Inferior parietal cortex (tissue), 1 donor: ENCODE measurements around the gene DNAJC16.

Experiments
- DNase-seq: peaks from one replicate; pipeline ENCODE4 v3.0.0-alpha.2; 2016; ENCODE audit errors: extremely low spot score

DNAJC16 gene

DNA sequence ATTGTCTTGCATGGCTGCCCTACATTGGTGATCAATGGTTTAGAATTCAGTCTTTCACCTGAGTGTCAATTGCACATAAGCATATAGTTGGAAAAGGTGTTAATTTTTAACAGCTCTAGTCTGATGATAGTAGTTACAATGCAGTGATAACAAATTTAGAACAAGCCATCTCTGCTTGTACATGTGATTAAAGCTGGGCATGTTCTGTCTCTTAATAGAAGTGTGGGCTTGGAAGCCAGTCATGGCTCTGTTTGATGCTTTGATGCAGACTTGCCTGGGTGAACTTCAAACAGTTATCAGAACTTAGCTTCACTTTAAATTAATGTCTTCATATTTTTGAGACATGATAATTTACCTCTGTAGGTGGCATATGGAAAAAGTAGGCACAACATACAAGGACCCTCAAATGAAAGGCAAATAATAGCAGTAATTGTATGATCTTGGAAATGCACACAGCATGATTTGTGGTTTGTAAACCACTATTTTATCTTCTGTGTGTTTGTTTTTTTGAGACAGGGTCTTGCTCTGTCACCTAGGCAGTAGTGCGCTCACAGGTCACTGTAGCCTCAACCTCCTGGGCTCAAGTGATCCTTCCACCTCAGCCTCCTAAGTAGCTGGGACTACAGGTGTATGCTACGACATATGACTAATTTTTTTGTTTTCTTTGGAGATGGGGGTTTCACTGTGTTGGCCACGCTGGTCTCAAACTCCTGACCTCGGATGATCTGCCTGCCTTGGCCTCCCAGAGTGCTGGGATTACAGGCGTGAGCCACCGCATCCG, 94.4 kb downstream of the DNAJC16 start:
- no peak for DNase-seq

DNA sequence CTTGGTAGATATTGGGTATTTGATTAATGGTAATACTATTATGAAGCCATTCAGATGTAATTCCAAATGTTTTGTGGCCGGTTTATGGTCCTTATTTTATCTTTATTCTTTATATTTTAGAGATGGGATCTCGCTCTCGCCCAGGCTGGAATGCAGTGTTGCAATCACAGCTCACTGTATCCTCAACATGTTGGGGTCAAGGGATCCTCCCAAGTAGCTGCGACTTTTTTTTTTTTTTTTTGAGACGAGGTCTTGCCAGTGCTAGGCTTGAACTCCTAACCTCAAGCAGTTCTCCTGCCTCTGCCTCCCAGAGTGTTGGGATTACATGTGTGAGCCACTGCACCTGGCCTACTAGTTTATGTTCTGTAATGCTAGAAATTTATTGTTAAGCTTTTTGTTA, 95.3 kb downstream of the DNAJC16 start:
- DNase-seq: no peak

DNA sequence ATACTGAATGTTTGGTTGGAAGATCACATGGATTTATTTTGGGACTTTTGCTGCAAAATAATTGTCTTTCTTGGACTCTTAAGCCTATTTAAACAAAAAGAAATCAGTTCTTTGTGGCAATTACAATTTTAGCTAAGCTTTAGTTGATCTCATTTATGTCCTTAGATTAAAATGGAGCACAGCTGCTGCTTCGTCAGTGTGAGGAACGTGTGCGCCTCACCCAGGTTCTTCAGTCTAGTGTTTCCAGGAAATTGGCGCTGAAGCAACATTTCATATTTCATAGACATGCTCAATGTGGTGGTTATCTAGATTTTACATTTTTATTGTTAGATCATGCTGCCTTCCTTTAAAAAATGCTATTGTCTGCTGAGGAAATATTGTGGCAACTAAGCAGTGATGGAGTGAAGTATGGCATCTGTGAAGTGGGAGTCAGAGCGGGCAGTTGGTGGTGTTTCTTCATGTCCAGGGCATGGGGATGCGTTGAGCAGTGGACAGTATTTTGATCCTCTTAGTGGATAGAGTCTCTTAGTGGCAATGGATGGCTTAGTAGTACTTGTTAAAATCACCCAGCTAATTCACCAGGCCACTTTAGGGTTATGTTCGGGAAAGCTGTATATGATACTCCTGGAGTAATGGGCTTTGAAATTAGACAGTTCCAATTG, 96.2 kb downstream of the DNAJC16 start:
- DNase-seq: no peak

DNA sequence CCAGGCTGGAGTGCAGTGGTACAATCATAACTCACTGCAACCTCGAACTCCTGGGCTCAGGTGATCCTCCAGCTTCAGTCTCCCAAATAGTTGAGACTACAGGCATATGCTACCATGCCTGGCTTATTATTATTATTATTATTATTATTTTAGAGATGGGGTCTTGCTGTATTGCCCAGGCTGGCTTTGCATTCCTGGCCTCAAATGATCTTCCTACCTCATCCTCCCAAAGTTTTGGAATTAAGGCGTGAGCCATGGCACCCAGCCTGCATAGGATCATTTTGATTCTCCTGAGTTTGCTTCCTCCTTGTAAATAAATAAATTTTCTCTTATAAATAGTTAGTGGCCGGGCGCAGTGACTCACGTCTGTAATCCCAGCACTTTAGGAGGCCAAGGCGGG, 96.8 kb downstream of the DNAJC16 start:
- no peak for DNase-seq

DNA sequence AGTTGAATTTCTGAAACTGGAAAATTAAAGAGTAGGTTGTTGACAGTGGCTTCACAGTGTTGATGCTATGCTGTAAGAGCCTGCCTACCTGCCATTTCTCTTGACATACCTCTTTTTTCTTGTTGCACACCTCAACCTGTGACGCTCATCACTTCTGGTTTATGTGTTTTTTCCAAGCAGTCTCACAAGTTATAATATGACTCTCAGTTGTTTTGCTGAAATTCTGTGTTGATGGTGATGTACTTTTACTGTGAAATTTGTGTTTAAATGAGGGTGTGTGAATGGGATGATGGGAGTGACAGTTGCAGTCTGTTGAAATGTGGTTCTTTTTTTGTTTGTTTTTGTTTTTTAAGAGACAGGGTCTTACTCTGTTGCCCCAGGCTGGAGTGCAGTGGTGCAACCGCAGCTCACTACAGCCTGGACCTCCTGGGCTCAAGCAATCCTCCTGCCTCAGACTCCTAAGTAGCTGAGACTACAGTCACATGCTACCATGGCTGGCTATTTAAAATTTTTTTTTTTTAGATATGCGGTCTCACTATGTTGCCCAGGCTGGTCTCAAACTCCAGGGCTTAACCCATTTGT, 97.6 kb downstream of the DNAJC16 start:
- DNase-seq: no peak

DNA sequence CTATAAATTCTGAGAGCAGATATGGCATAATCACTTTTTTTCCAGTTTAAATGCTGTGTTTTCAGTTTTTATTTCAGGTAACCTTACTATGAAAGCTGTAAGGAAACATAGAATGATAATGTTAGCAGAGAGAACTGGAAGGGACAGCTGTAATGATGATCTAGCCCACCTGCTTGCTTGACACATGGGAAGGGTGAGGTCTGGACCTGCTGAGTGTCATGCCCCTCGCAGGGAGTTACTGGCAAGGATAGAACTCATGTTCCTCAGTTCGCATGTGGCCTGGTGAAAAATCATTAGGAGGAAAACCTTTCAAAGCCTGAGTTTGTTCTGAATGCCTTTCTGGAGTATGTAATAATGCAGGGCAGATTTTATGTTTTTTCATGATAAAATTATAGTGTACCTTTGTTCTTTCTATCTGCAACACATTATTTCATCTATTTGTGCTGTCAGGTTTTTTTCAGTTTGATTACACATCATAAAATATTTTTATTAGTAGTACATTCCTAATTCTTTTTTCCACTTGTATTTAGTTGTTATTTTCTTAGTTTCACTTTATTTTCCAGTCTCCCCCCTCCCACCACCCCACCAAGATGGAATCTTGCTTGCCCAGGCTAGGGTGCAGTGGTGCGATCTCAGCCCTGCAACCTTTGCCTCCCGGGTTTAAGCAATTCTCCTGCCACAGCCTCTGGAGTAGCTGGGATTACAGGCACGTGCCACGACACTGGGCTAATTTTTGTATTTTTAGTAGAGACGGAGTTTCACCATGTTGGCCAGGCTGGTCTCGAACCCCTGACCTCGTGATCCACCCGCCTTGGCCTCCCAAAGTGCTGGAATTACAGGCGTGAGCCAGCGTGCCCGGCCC, 98.6 kb downstream of the DNAJC16 start:
- DNase-seq: no peak
